Measurements from ENCODE around the gene SOX15. TPM values are rescaled to one million over a fixed set of nuclear protein-coding genes. Genes with fewer than 3 reads are reported as not detected.
A peak's percentile ranks its signal among the peaks of the same experiment; 100 is the strongest.

The SOX15 gene
- total and polyA plus RNA-seq, 2 of the 13 experiments (the other 11 are each of a cell fraction or from before 2014, with no cell fraction given): 0.07 to 0.18 TPM

GRCh38 chr17:7572338-7572587 lies 17.6 kb downstream of the SOX15 start (continued):
- no peak for TF ChIP-seq ZBTB40 (IDR thresholded peaks at IDR 0.05)
- TF ChIP-seq ZBTB40 (CRISPR knock-in tag; IDR thresholded peaks at IDR 0.05): no peak
- TF ChIP-seq ATM (IDR thresholded peaks at IDR 0.05; ENCODE audit: borderline replicate concordance): no peak
- TF ChIP-seq ZNF383 (CRISPR knock-in tag; IDR thresholded peaks at IDR 0.05; ENCODE audit: borderline replicate concordance): no peak
- no peak for TF ChIP-seq JARID2 (CRISPR knock-in tag; IDR thresholded peaks at IDR 0.05; ENCODE audit: insufficient replicate concordance)
- no peak; the same call in 1 of the 2 replicates for TF ChIP-seq ZNF607 (CRISPR knock-in tag; IDR thresholded peaks at IDR 0.05; ENCODE audit: borderline replicate concordance)
- TF ChIP-seq ZKSCAN5 (CRISPR knock-in tag; IDR thresholded peaks at IDR 0.05): 0 out of 2 replicates have a peak, but pooled peaks have one; percentile 54
- no peak; the same call in 1 of the 2 replicates for TF ChIP-seq ZNF772 (CRISPR knock-in tag; IDR thresholded peaks at IDR 0.05)
- TF ChIP-seq ZNF747 (CRISPR knock-in tag; IDR thresholded peaks at IDR 0.05; ENCODE audit: borderline replicate concordance): no peak
- 0 out of 2 replicates have a peak, but pooled peaks have one; percentile 24 for TF ChIP-seq BRF2 (CRISPR knock-in tag; IDR thresholded peaks at IDR 0.05)
- TF ChIP-seq ZBTB7B (CRISPR knock-in tag; IDR thresholded peaks at IDR 0.05): peak; percentile 33; the same call in 1 of the 2 replicates
- TF ChIP-seq ZNF275 (CRISPR knock-in tag; IDR thresholded peaks at IDR 0.05; ENCODE audit: borderline replicate concordance): no peak
- no peak for TF ChIP-seq CHCHD3 (CRISPR knock-in tag; IDR thresholded peaks at IDR 0.05)
- no peak for TF ChIP-seq KLF9 (CRISPR knock-in tag; IDR thresholded peaks at IDR 0.05; ENCODE audit: low read depth)
- TF ChIP-seq HNRNPL (IDR thresholded peaks at IDR 0.05; ENCODE audit: low read depth, low read length): no peak
- TF ChIP-seq PCBP1 (IDR thresholded peaks at IDR 0.05; ENCODE audit: borderline replicate concordance, low read depth, low read length): no peak
- TF ChIP-seq ZNF280D (CRISPR knock-in tag; IDR thresholded peaks at IDR 0.05): no peak; the same call in 1 of the 2 replicates

All from HepG2 (cell line).